NCI-H748 treated with DMSO at 0.1 percent for 48 hours (cell line): ENCODE measurements around the gene KIAA0408.
"Not testable (repeated sequence)": the region's sequence is repeated elsewhere in the genome, so short reads cannot be mapped to it uniquely, and the experiment has no call there.

Source experiments
- DNase-seq: peaks from one replicate; lab custom pipeline; 2025; lab: John Stamatoyannopoulos, UW

The KIAA0408 gene

GRCh38 chr6:127463056-127463455, 3.9 kb upstream of the KIAA0408 start:
- DNase-seq, result no peak

GRCh38 chr6:127462376-127462775, 3.2 kb upstream of the KIAA0408 start:
- DNase-seq, result no peak

GRCh38 chr6:127460465-127460864, 1.3 kb upstream of the KIAA0408 start:
- DNase-seq, result no peak

GRCh38 chr6:127458817-127459216, 372 bp downstream of the KIAA0408 start:
- no peak for DNase-seq

GRCh38 chr6:127458222-127458621, 967 bp downstream of the KIAA0408 start:
- no peak for DNase-seq

GRCh38 chr6:127457456-127458064, 1.6 kb downstream of the KIAA0408 start:
- no peak for DNase-seq

- no peak for DNase-seq
These were observed 2.7 kb downstream of the KIAA0408 start for GRCh38 chr6:127456465-127456864.

GRCh38 chr6:127453845-127454619, 5.2 kb downstream of the KIAA0408 start:
- no peak for DNase-seq

- no peak for DNase-seq
These were observed 6.4 kb downstream of the KIAA0408 start for GRCh38 chr6:127452803-127453202.

GRCh38 chr6:127451388-127451787, 7.8 kb downstream of the KIAA0408 start:
- no peak for DNase-seq

GRCh38 chr6:127447780-127448179, 11.4 kb downstream of the KIAA0408 start:
- DNase-seq, result no peak

GRCh38 chr6:127446356-127446755, 12.8 kb downstream of the KIAA0408 start:
- DNase-seq, result no peak

GRCh38 chr6:127441881-127442280, 17.3 kb downstream of the KIAA0408 start:
- DNase-seq, result no peak

- no peak for DNase-seq
These were observed 19.5 kb downstream of the KIAA0408 start for GRCh38 chr6:127439718-127440117.

GRCh38 chr6:127436578-127437110, 22.5 kb downstream of the KIAA0408 start:
- no peak for DNase-seq

- no peak for DNase-seq
These were observed 23.5 kb downstream of the KIAA0408 start for GRCh38 chr6:127435626-127436220.

- DNase-seq, result no peak
These were observed 24.5 kb downstream of the KIAA0408 start for GRCh38 chr6:127434651-127435050.

GRCh38 chr6:127428562-127428961, 30.6 kb downstream of the KIAA0408 start:
- not testable (repeated sequence) for DNase-seq

- DNase-seq, result no peak
These were observed 35.3 kb downstream of the KIAA0408 start for GRCh38 chr6:127423921-127424320.

GRCh38 chr6:127421164-127421563, 38.0 kb downstream of the KIAA0408 start:
- not testable (repeated sequence) for DNase-seq

GRCh38 chr6:127420556-127420955, 38.6 kb downstream of the KIAA0408 start:
- DNase-seq, result no peak

GRCh38 chr6:127415096-127415495, 44.1 kb downstream of the KIAA0408 start:
- DNase-seq, result no peak

GRCh38 chr6:127413123-127413522, 46.1 kb downstream of the KIAA0408 start:
- DNase-seq, result not testable (repeated sequence)
